HL-60 (cell line): ENCODE results near the gene IZUMO4.

Source experiments
- DNase-seq, 2 experiments: peaks; one replicate each; pipeline ENCODE4 v3.0.0-alpha.2; 2010 to 2020; ENCODE audit warnings: low read depth in 1 of 2, low spot score in 1 of 2
- H3K27ac ChIP-seq: fragments of 250-450 bp; sonication (Bioruptor Pico); replicated peaks from 2 replicates; pipeline ENCODE4 v1.5.1; 2020; ENCODE audit warnings: mild to moderate bottlenecking, moderate library complexity
- H3K27me3 ChIP-seq: fragments of 250-450 bp; sonication (Bioruptor Pico); 2 replicates; pipeline ENCODE4 v1.5.1; 2021; ENCODE audit warnings: mild to moderate bottlenecking, moderate library complexity; ENCODE audit not compliant: insufficient read depth, poor library complexity, severe bottlenecking
- H3K4me3 ChIP-seq: replicated peaks from 2 replicates; pipeline ENCODE4 v1.5.1; 2011; ENCODE audit warnings: mild to moderate bottlenecking, control low read depth, low read length; ENCODE audit not compliant: insufficient read depth
- CTCF ChIP-seq: IDR thresholded peaks from one replicate; pipeline ENCODE4 v1.5.1; 2011; ENCODE audit warnings: low read length, control low read depth, inconsistent platforms; ENCODE audit not compliant: insufficient read depth
- GABPA ChIP-seq: IDR thresholded peaks from 2 replicates; pipeline ENCODE4 v1.6.1; 2012; ENCODE audit warnings: low read depth
- POLR2AphosphoS5 ChIP-seq: IDR thresholded peaks from 2 replicates; pipeline ENCODE4 v1.6.1; 2012; ENCODE audit warnings: low read depth
- SPI1 ChIP-seq: IDR thresholded peaks from 2 replicates; pipeline ENCODE4 v1.6.1; 2012; ENCODE audit warnings: low read depth, mild to moderate bottlenecking, borderline replicate concordance
- TF ChIP-seq, protein P1 (sequence below): IDR thresholded peaks from 2 replicates; pipeline ENCODE4 v1.6.1; 2012; ENCODE audit warnings: low read depth; ENCODE audit not compliant: insufficient replicate concordance

The IZUMO4 gene

GRCh38 chr19:2050991-2051772, 45.5 kb upstream of the IZUMO4 start, which contains the start of gene MKNK2:
Gene MKNK2, minus strand, starts transcription at chr19:2051244. Its CDS starts 393 bp downstream, at chr19:2050851.
- no peaks in the 10 kb centered on the region for H3K27me3 ChIP-seq
- TF ChIP-seq SPI1: no peak
- TF ChIP-seq POLR2AphosphoS5: peak; percentile 94
- DNase-seq: peak; percentile 83 to 86
- peak within 1 kb of the TSS; percentile 81 for H3K27ac ChIP-seq
- H3K4me3 ChIP-seq: peak within 1 kb of the TSS; percentile 93

- Histone ChIP-seq H3K27ac (peak overlapping the region; percentile 74), H3K4me3 (no peak overlapping the region), H3K27me3 (no peaks in the 10 kb centered on the region)
- TF ChIP-seq GABPA (no peak), POLR2AphosphoS5 (no peak), SPI1 (no peak), CTCF (no peak)
- TF ChIP-seq, protein P1, sequence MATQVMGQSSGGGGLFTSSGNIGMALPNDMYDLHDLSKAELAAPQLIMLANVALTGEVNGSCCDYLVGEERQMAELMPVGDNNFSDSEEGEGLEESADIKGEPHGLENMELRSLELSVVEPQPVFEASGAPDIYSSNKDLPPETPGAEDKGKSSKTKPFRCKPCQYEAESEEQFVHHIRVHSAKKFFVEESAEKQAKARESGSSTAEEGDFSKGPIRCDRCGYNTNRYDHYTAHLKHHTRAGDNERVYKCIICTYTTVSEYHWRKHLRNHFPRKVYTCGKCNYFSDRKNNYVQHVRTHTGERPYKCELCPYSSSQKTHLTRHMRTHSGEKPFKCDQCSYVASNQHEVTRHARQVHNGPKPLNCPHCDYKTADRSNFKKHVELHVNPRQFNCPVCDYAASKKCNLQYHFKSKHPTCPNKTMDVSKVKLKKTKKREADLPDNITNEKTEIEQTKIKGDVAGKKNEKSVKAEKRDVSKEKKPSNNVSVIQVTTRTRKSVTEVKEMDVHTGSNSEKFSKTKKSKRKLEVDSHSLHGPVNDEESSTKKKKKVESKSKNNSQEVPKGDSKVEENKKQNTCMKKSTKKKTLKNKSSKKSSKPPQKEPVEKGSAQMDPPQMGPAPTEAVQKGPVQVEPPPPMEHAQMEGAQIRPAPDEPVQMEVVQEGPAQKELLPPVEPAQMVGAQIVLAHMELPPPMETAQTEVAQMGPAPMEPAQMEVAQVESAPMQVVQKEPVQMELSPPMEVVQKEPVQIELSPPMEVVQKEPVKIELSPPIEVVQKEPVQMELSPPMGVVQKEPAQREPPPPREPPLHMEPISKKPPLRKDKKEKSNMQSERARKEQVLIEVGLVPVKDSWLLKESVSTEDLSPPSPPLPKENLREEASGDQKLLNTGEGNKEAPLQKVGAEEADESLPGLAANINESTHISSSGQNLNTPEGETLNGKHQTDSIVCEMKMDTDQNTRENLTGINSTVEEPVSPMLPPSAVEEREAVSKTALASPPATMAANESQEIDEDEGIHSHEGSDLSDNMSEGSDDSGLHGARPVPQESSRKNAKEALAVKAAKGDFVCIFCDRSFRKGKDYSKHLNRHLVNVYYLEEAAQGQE: no peak
- no peak for DNase-seq
Observed at GRCh38 chr19:2051773-2052704, 44.7 kb upstream of the IZUMO4 start.

GRCh38 chr19:2053601-2054389, 42.9 kb upstream of the IZUMO4 start:
- no peak for TF ChIP-seq GABPA
- TF ChIP-seq, protein P1: no peak
- no peak for TF ChIP-seq SPI1
- TF ChIP-seq POLR2AphosphoS5: no peak
- no peak for TF ChIP-seq CTCF
- Histone ChIP-seq H3K27ac (no peak overlapping the region), H3K27me3 (no peaks in the 10 kb centered on the region), H3K4me3 (no peak overlapping the region)
- DNase-seq: no peak

DNA sequence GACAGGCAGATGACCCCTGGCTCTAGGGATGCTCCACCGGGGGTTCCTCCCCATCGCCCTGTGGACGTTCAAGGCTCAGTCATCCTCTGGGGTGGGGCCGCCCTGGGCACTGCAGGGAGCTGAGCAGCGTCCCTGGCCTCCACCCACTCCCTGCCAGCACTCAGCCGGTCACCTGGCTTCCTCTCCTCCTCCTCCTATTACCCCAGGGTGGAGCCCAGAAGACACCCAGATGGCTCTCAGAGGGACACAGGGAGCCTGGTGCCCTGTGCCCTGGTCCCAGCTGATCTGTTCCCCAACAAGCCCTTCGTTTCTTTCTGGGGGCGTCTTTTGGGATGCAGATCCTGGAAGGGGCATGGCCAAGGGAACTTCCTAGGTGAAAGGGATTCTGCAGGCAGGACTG, 42.0 kb upstream of the IZUMO4 start:
- H3K4me3 ChIP-seq: no peak overlapping the region
- H3K27ac ChIP-seq: no peak overlapping the region
- no peaks in the 10 kb centered on the region for H3K27me3 ChIP-seq
- DNase-seq: no peak
- TF ChIP-seq, protein P1: no peak
- no peak for TF ChIP-seq GABPA
- no peak for TF ChIP-seq POLR2AphosphoS5
- TF ChIP-seq CTCF: no peak
- TF ChIP-seq SPI1: no peak
